H9 (cell line): ENCODE measurements around the gene DNAJB4. TPM values are rescaled to one million over a fixed set of nuclear protein-coding genes. Genes with fewer than 3 reads are reported as not detected.

ENCODE experiments used
- DNase-seq: peaks from one replicate; pipeline ENCODE4 v3.0.0-alpha.2; 2017
- H2AFZ ChIP-seq: one replicate; pipeline ENCODE4 v1.6.1; 2013; ENCODE audit warnings: mild to moderate bottlenecking, low read length, control low read depth, moderate library complexity
- H2AK5ac ChIP-seq: 2 replicates; pipeline ENCODE4 v1.6.1; 2013; ENCODE audit warnings: low read length, control low read depth, mixed read lengths; ENCODE audit not compliant: insufficient read length
- H2BK120ac ChIP-seq: one replicate; pipeline ENCODE4 v1.6.1; 2013; ENCODE audit warnings: low read depth, mild to moderate bottlenecking, low read length, control low read depth, inconsistent platforms; ENCODE audit not compliant: poor library complexity, severe bottlenecking
- H2BK12ac ChIP-seq: 2 replicates; pipeline ENCODE4 v1.6.1; 2013; ENCODE audit warnings: low read length, control low read depth, mixed read lengths, low read depth; ENCODE audit not compliant: insufficient read length
- H2BK15ac ChIP-seq: 2 replicates; pipeline ENCODE4 v1.6.1; 2013; ENCODE audit warnings: low read depth, low read length, control low read depth
- H2BK20ac ChIP-seq: one replicate; pipeline ENCODE4 v1.6.1; 2013; ENCODE audit warnings: low read depth, mild to moderate bottlenecking, low read length, control low read depth, inconsistent platforms; ENCODE audit not compliant: poor library complexity, severe bottlenecking
- H2BK5ac ChIP-seq: 2 replicates; pipeline ENCODE4 v1.6.1; 2013; ENCODE audit warnings: low read length, control low read depth, mixed read lengths; ENCODE audit not compliant: insufficient read length
- H3K14ac ChIP-seq: 2 replicates; pipeline ENCODE4 v1.6.1; 2013; ENCODE audit warnings: low read length, control low read depth; ENCODE audit not compliant: insufficient read depth
- H3K18ac ChIP-seq: 2 replicates; pipeline ENCODE4 v1.6.1; 2013; ENCODE audit warnings: low read depth, mild to moderate bottlenecking, mixed read lengths, low read length, control low read depth; ENCODE audit not compliant: insufficient read length
- H3K23ac ChIP-seq: 2 replicates; pipeline ENCODE4 v1.6.1; 2013; ENCODE audit warnings: low read length, control low read depth, mixed read lengths, low read depth; ENCODE audit not compliant: insufficient read length
- H3K23me2 ChIP-seq: 2 replicates; pipeline ENCODE4 v1.6.1; 2013; ENCODE audit warnings: low read depth, mild to moderate bottlenecking, mixed read lengths, low read length, control low read depth; ENCODE audit not compliant: insufficient read length, poor library complexity, severe bottlenecking
- H3K27ac ChIP-seq: 2 replicates; pipeline ENCODE4 v1.5.1; 2013; ENCODE audit warnings: low read length, control low read depth, mixed read lengths, low read depth; ENCODE audit not compliant: insufficient read length
- H3K27me3 ChIP-seq: 2 replicates; pipeline ENCODE4 v1.6.1; 2013; ENCODE audit warnings: low read length, control low read depth, inconsistent platforms; ENCODE audit not compliant: insufficient read depth
- H3K4ac ChIP-seq: 2 replicates; pipeline ENCODE4 v1.6.1; 2013; ENCODE audit warnings: low read depth, mild to moderate bottlenecking, control low read depth, inconsistent platforms, low read length, moderate library complexity
- H3K4me1 ChIP-seq: 2 replicates; pipeline ENCODE4 v1.6.1; 2013; ENCODE audit warnings: low read length, control low read depth, inconsistent platforms; ENCODE audit not compliant: insufficient read depth
- H3K4me2 ChIP-seq: 2 replicates; pipeline ENCODE4 v1.6.1; 2013; ENCODE audit warnings: low read length, control low read depth, mixed read lengths; ENCODE audit not compliant: insufficient read length, insufficient read depth
- H3K56ac ChIP-seq: 2 replicates; pipeline ENCODE4 v1.6.1; 2013; ENCODE audit warnings: low read depth, mild to moderate bottlenecking, mixed read lengths, low read length, control low read depth; ENCODE audit not compliant: insufficient read length
- H3K79me1 ChIP-seq: 2 replicates; pipeline ENCODE4 v1.6.1; 2013; ENCODE audit warnings: low read depth, mild to moderate bottlenecking, moderate library complexity, low read length, control low read depth, inconsistent platforms; ENCODE audit not compliant: insufficient read depth, poor library complexity, severe bottlenecking
- H3K79me2 ChIP-seq: 2 replicates; pipeline ENCODE4 v1.6.1; 2013; ENCODE audit warnings: low read length, control low read depth, inconsistent platforms; ENCODE audit not compliant: insufficient read depth
- H3K9ac ChIP-seq: 2 replicates; pipeline ENCODE4 v1.6.1; 2013; ENCODE audit warnings: low read length, control low read depth, mixed read lengths; ENCODE audit not compliant: insufficient read length; ENCODE audit errors: extremely low read depth
- H3K9me3 ChIP-seq: one replicate; pipeline ENCODE4 v1.6.1; 2013; ENCODE audit warnings: low read depth, low read length, inconsistent platforms; ENCODE audit not compliant: control insufficient read depth
- H3T11ph ChIP-seq: one replicate; pipeline ENCODE4 v1.6.1; 2013; ENCODE audit warnings: mild to moderate bottlenecking, low read length, control low read depth, inconsistent platforms
- H4K20me1 ChIP-seq: one replicate; pipeline ENCODE4 v1.6.1; 2013; ENCODE audit not compliant: control insufficient read depth, insufficient read length, insufficient read depth
- H4K5ac ChIP-seq: 2 replicates; pipeline ENCODE4 v1.6.1; 2013; ENCODE audit warnings: low read depth, mild to moderate bottlenecking, mixed read lengths, low read length, control low read depth; ENCODE audit not compliant: insufficient read length
- H4K8ac ChIP-seq: replicated peaks from 2 replicates; pipeline ENCODE4 v1.6.1; 2013; ENCODE audit warnings: low read length, control low read depth, mixed read lengths, low read depth; ENCODE audit not compliant: insufficient read length
- H4K91ac ChIP-seq: 2 replicates; pipeline ENCODE4 v1.6.1; 2013; ENCODE audit warnings: low read depth, mild to moderate bottlenecking, moderate library complexity, mixed read lengths, low read length, control low read depth; ENCODE audit not compliant: insufficient read length
- H3K27ac Mint-ChIP-seq, 3 experiments: 2 replicates in 2 of 3; 3 replicates in 1 of 3; pipeline ENCODE4 v1.8.0; 2020 to 2021; ENCODE audit warnings: mixed read lengths in 3 of 3, mild to moderate bottlenecking in 1 of 3, moderate library complexity in 1 of 3
- H3K27me3 Mint-ChIP-seq: 2 replicates; pipeline ENCODE4 v1.8.0; 2021; ENCODE audit warnings: low read depth, mild to moderate bottlenecking, moderate library complexity, mixed read lengths
- H3K36me3 Mint-ChIP-seq, 3 experiments: 2 replicates in 2 of 3; 3 replicates in 1 of 3; pipeline ENCODE4 v1.8.0; 2020 to 2021; ENCODE audit warnings: low read depth in 3 of 3, mixed read lengths in 3 of 3; ENCODE audit not compliant: insufficient read depth in 1 of 3
- H3K4me1 Mint-ChIP-seq, 2 experiments: 2 replicates each; pipeline ENCODE4 v1.8.0; 2020; ENCODE audit warnings: mixed read lengths in 2 of 2
- H3K4me3 Mint-ChIP-seq, 2 experiments: 2 replicates in 1 of 2; 3 replicates in 1 of 2; pipeline ENCODE4 v1.8.0; 2020 to 2021; ENCODE audit warnings: mild to moderate bottlenecking in 2 of 2, mixed read lengths in 2 of 2, moderate library complexity in 1 of 2
- H3K9me3 Mint-ChIP-seq, 2 experiments: 2 replicates in 1 of 2; 3 replicates in 1 of 2; pipeline ENCODE4 v1.8.0; 2020; ENCODE audit warnings: mild to moderate bottlenecking in 2 of 2, mixed read lengths in 2 of 2, moderate library complexity in 1 of 2
- CTCF ChIP-seq: fragments of 200-600 bp; sonication (generic); conservative IDR thresholded peaks from 3 replicates; pipeline ENCODE4 v1.8.0; 2021; ENCODE audit warnings: antibody characterized with exemption, mild to moderate bottlenecking
- WGBS: extraction: QIAGEN DNeasy Blood & Tissue Kit; methylation state at CpG from one replicate; pipeline ENCODE4 v1.1.7; 2013; ENCODE audit warnings: missing lambda C conversion rate, low lambda C conversion rate, mixed read lengths; ENCODE audit not compliant: insufficient read length; ENCODE audit errors: extremely low coverage; 5-methylcytosine and 5-hydroxymethylcytosine counted together
- total RNA-seq: library from RNA; stranded (reverse); gene quantifications from 2 replicates; pipeline ENCODE4 v1.2.1, GENCODE V29; 2021

Gene DNAJB4
- total RNA-seq, 1 experiment from 2014 or later, result 8.1 TPM

GRCh38 chr1:78036450-78036849 lies 31.7 kb downstream of the DNAJB4 start:
- Mint-ChIP-seq H3K27me3 (peaks cover 3% of the 10 kb centered on the region; the same call in 1 of the 2 replicates), H3K4me1 (no peaks in the 10 kb centered on the region), H3K9me3 (no peaks in the 10 kb centered on the region), H3K4me3 (no peak overlapping the region), H3K27ac (no peak overlapping the region), H3K36me3 (no peaks in the 10 kb centered on the region)
- Histone ChIP-seq H2BK5ac (no peak overlapping the region), H3K27ac (no peak overlapping the region), H4K20me1 (no peaks in the 10 kb centered on the region), H3K4me1 (no peaks in the 10 kb centered on the region), H2BK12ac (no peak overlapping the region), H2BK20ac (no peak overlapping the region), H3K4ac (no peak overlapping the region), H2AFZ (no peak overlapping the region), H3K79me1 (no peaks in the 10 kb centered on the region), H3K23ac (no peak overlapping the region), H4K5ac (no peak overlapping the region), H4K91ac (no peak overlapping the region), H3K27me3 (no peaks in the 10 kb centered on the region), H4K8ac (no peak overlapping the region), H3K56ac (no peak overlapping the region), H2AK5ac (no peak overlapping the region), H3K14ac (no peak overlapping the region), H3K4me2 (no peak overlapping the region), H3K23me2 (no peaks in the 10 kb centered on the region), H2BK15ac (no peak overlapping the region), H3K9ac (no peak overlapping the region), H3K18ac (no peak overlapping the region), H3T11ph (no peak overlapping the region), H3K79me2 (no peaks in the 10 kb centered on the region), H3K9me3 (no peaks in the 10 kb centered on the region), H2BK120ac (no peak overlapping the region)
- TF ChIP-seq CTCF, result no peak
- no peak for DNase-seq
- WGBS, result no CpG with 5 or more reads among the region's 5 CpGs
